Stimulated activated naive B cell treated with anti-CD40 and anti-IgM and Interleukin-4, amounts not matched to agents 10 μg/mL and 1 μg/mL and 100 μg/mL, for 72 hours (primary cell): ENCODE measurements around the gene TMEM247.
"Not testable (repeated sequence)": the region's sequence is repeated elsewhere in the genome, so short reads cannot be mapped to it uniquely, and the experiment has no call there.

Source experiments
- ATAC-seq, 2 donors: fragments of 150-1000 bp; cut with Tn5 transposase; replicated peaks; 2 replicates each; pipeline ENCODE4 v1.10.0; 2021; ENCODE audit warnings: moderate library complexity in 1 of 2
- DNase-seq: peaks from one replicate; pipeline ENCODE4 v3.0.0; 2021
- H3K27ac Mint-ChIP-seq: one replicate; pipeline ENCODE4 v1.8.0; 2022; ENCODE audit warnings: mild to moderate bottlenecking, mixed read lengths
- H3K27me3 Mint-ChIP-seq, 2 donors: one replicate each; pipeline ENCODE4 v1.8.0; 2022; ENCODE audit warnings: mixed read lengths in 2 of 2
- H3K36me3 Mint-ChIP-seq, 2 donors: one replicate each; pipeline ENCODE4 v1.8.0; 2022; ENCODE audit warnings: mixed read lengths in 2 of 2, mild to moderate bottlenecking in 1 of 2
- H3K4me1 Mint-ChIP-seq, 2 donors: one replicate each; pipeline ENCODE4 v1.8.0; 2022; ENCODE audit warnings: mixed read lengths in 2 of 2, mild to moderate bottlenecking in 1 of 2
- H3K4me3 Mint-ChIP-seq, 2 donors: one replicate each; pipeline ENCODE4 v1.8.0; 2022; ENCODE audit warnings: mild to moderate bottlenecking in 2 of 2, mixed read lengths in 2 of 2, moderate library complexity in 1 of 2
- H3K9me3 Mint-ChIP-seq, 2 donors: one replicate each; pipeline ENCODE4 v1.8.0; 2022; ENCODE audit warnings: mixed read lengths in 2 of 2, mild to moderate bottlenecking in 1 of 2

The TMEM247 gene

DNA sequence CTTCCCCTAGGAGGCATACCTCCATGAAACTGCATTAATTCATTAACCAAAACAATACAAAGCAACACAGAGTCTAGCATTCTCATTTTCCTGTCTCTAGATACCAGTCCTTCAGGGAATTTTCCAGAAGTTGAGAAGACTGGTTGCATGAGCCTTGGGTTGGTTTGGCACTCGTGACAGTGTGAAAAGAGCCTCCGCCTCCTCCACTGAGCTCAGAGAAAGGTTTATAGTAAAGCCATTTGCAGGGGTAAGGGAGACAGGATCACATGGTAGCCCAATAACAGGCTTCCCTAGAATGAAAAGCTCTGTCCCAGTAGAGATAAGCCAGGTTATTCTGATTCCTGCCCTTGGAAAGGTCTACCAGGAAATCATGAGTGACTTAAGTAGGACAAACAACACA, 9.7 kb upstream of the TMEM247 start:
- H3K9me3 Mint-ChIP-seq = peaks cover 0 to 1% of the 10 kb centered on the region in 2 donors
- peaks cover 6 to 15% of the 10 kb centered on the region in 2 donors for H3K4me1 Mint-ChIP-seq
- H3K4me3 Mint-ChIP-seq = no peak overlapping the region
- ATAC-seq (no peak), DNase-seq (no peak)
- no peak overlapping the region for H3K27ac Mint-ChIP-seq
- no peaks in the 10 kb centered on the region for H3K27me3 Mint-ChIP-seq
- H3K36me3 Mint-ChIP-seq = no peaks in the 10 kb centered on the region

DNA sequence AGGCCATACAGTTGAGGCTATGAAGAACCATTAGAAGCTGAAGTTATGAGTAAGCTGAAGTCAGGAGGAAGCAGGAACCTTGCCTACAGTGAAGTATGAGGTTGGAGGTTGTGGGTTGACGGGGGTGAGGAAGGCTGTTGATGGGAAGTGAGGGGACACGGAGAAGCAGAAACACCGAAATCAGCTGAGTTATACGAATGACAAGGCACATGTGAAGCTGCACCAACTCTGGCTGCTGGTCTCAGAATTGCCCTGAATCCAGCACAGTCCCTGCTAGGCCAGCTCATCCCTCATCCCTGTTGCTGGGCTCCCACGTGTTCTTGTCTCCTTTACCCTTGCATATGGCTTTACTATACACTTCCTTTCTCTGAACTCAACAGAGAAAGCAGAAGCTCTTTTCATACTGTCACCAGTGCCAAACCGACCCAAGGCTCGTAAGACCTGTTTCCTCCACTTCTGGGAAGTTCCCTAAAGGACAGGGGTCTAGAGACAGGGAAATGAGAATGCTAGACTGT, 9.2 kb upstream of the TMEM247 start:
- H3K9me3 Mint-ChIP-seq = peaks cover 0 to 1% of the 10 kb centered on the region in 2 donors
- H3K4me1 Mint-ChIP-seq = peaks cover 6 to 14% of the 10 kb centered on the region in 2 donors
- no peaks in the 10 kb centered on the region for H3K36me3 Mint-ChIP-seq
- no peak overlapping the region for H3K27ac Mint-ChIP-seq
- ATAC-seq = peak; percentile 64 to 81
- no peak for DNase-seq
- H3K4me3 Mint-ChIP-seq = no peak overlapping the region
- H3K27me3 Mint-ChIP-seq = no peaks in the 10 kb centered on the region

DNA sequence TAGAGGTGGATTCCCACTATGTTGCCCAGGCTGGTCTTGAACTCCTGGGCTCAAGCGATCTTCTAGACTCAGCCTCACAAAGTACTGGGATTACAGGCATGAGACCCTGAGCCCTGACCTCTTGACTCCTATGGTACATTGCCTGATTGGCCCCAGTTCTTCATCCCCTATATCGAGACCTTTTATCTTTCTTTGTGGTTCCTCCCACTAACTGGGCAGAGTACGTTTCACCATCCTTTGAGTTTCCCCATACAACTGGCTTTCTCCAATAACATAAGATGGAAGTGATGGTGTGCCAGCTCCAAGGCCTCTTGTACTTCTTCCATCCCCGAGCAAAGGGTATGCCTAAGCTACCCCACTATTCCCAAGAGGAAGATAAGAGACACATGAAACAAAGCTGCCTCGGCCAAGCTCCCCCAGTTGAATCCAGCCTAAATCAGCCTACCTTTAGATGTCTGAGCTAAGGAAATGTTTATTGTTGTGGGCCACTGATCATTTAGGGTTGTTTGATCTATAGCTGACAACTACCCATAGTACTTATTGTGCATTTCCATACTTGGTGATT, 8.3 kb upstream of the TMEM247 start:
- no peaks in the 10 kb centered on the region for H3K27me3 Mint-ChIP-seq
- DNase-seq (no peak), ATAC-seq (no peak)
- no peak overlapping the region for H3K27ac Mint-ChIP-seq
- no peak overlapping the region for H3K4me3 Mint-ChIP-seq
- H3K4me1 Mint-ChIP-seq = peaks cover 6 to 14% of the 10 kb centered on the region in 2 donors
- H3K36me3 Mint-ChIP-seq = no peaks in the 10 kb centered on the region
- peaks cover 0 to 1% of the 10 kb centered on the region in 2 donors for H3K9me3 Mint-ChIP-seq

DNA sequence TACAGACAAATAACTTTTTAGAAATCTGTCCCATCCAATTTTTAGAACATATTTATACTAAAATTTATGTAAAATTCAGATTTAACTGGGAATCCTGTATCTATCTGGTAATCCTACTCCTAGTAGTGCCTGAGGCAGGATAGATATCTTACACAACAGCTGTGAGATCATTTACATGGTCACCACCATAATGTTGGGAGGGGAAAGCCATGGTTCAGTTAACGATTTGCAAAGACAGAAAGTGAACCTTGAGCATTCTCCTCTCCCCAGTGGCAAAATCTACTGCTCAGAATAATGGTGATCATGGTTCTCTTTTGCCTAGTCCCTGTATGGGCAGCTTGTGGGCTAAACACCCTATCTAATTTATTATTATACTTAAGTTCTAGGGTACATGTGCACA, 7.7 kb upstream of the TMEM247 start:
- Mint-ChIP-seq H3K4me3 (no peak overlapping the region), H3K27ac (no peak overlapping the region), H3K36me3 (no peaks in the 10 kb centered on the region), H3K9me3 (peaks cover 0 to 1% of the 10 kb centered on the region in 2 donors), H3K27me3 (no peaks in the 10 kb centered on the region), H3K4me1 (peaks cover 6 to 14% of the 10 kb centered on the region in 2 donors)
- ATAC-seq = no peak
- no peak for DNase-seq

DNA sequence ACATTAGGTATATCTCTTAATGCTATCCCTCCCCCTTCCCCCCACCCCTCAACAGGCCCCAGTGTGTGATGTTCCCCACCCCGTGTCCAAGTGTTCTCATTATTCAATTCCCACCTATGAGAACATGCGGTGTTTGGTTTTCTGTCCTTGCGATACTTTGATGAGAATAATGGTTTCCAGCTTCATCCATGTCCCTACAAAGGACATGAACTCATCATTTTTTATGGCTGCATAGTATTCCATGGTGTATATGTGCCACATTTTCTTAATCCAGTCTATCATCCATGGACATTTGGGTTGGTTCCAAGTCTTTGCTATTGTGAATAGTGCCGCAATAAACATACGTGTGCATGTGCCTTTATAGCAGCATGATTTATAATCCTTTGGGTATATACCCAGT, 7.2 kb upstream of the TMEM247 start:
- not testable (repeated sequence) for H3K36me3 Mint-ChIP-seq, H3K27ac Mint-ChIP-seq, ATAC-seq, DNase-seq, H3K4me3 Mint-ChIP-seq, H3K27me3 Mint-ChIP-seq, H3K9me3 Mint-ChIP-seq
- H3K4me1 Mint-ChIP-seq = peaks cover 6 to 14% of the 10 kb centered on the region in 2 donors

DNA sequence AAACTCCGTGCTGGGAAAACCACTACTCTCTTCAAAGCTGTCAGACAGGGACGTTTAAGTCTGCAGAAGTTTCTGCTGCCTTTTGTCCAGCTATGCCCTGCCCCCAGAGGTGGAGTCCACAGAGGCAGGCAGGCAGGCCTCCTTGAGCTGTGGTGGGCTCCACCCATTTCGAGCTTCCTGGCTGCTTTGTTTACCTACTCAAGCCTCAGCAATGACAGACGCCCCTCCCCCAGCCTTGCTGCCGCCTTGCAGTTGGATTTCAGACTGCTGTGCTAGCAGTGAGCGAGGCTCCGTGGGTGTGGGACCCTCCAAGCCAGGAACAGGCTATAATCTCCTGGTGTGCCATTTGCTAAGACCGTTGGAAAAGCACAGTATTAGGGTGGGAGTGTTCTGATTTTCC, 1.9 kb upstream of the TMEM247 start:
- not testable (repeated sequence) for H3K4me1 Mint-ChIP-seq, DNase-seq, H3K9me3 Mint-ChIP-seq, H3K4me3 Mint-ChIP-seq, ATAC-seq, H3K36me3 Mint-ChIP-seq
- H3K27ac Mint-ChIP-seq = peak overlapping the region; percentile 37
- peaks cover 0 to 13% of the 10 kb centered on the region in 2 donors for H3K27me3 Mint-ChIP-seq

DNA sequence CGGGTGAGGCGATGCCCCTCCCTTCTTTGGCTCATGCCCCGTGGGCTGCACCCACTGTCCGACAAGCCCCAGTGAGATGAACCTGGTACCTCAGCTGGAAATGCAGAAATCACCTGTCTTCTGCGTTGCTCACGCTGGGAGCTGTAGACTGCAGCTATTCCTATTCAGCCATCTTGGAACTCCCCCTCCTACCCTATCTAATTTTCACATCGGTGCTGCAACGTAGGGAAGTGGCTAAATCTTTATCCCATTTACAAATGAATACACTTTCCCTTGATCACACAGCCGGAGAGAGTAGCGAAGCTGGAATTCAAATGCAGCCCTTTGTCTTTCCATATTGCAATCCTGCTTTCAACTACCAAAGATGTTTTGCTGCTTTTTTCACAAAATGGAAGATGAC, 1.4 kb upstream of the TMEM247 start:
- H3K4me1 Mint-ChIP-seq = peaks cover 4 to 7% of the 10 kb centered on the region in 2 donors
- H3K27ac Mint-ChIP-seq = no peak overlapping the region
- no peak for ATAC-seq
- no peaks in the 10 kb centered on the region for H3K36me3 Mint-ChIP-seq
- peaks cover 0 to 13% of the 10 kb centered on the region in 2 donors for H3K27me3 Mint-ChIP-seq
- no peaks in the 10 kb centered on the region for H3K9me3 Mint-ChIP-seq
- no peak for DNase-seq
- no peak overlapping the region for H3K4me3 Mint-ChIP-seq

DNA sequence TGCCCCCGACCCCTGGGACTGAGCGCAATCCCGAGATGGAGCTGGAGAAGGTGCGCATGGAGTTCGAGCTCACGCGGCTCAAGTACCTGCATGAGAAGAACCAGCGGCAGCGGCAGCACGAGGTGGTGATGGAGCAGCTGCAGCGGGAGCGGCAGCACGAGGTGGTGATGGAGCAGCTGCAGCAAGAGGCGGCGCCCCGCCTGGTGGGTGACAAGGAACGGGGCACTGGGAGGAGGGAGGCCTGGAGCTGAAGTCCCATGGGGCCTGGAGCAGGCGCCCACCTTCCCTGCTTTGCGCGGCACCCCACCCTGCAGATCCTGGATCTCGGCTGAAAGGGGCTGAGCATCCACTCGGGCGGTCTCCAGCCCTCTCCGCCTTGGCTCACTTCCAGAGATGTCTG, 1.2 kb downstream of the TMEM247 start:
- ATAC-seq = no peak
- Mint-ChIP-seq H3K9me3 (no peaks in the 10 kb centered on the region), H3K27me3 (peaks cover 10 to 21% of the 10 kb centered on the region in 2 donors), H3K27ac (peak overlapping the region; percentile 75), H3K36me3 (no peaks in the 10 kb centered on the region), H3K4me3 (no peak overlapping the region), H3K4me1 (peaks cover 4 to 7% of the 10 kb centered on the region in 2 donors)
- DNase-seq = no peak

DNA sequence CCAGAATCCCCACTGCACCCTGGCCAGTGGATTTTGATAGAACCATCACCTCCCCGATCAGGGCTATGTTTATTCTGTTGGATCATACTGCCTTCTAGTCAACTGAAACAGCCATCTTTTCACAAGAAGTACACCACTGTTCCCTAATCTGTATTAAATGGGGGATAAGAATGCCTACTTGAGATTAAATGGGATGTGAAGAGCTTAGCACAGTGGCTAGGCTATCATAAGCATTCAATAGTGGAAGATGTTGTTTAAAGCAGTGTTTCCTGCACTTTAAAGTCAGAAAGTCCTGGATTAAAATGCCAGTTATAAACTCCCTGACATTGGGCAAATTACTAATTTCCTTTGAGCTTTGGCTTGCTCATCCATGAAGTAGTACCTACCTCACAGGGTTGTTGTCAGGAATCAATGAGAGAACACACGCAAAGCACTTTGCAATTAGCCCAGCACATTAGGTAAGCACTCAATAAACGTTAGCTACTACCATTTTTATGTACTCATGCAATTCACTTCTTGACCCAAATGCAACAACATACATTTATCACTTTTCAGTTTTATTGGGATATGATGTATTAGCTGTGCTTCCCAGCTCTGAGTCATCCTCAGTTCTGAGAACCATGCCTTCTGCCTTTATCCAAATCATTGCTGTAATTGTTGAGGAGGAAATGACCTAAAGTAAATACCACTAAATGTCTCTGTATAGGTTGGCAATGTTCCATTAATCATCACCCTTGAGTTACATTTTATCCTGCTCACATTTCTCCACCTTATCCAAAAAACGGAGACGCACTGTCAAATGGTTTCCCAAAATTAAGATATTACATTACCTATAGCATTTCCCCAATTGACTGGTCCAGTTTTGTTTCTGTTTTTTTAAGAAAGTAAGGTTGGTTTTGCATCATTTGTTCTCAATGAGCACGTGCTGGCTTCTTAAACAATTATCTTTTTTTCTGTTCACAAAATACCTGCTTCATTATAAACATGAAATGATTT, 2.1 kb downstream of the TMEM247 start:
- Mint-ChIP-seq H3K36me3 (no peaks in the 10 kb centered on the region), H3K4me1 (peaks cover 4 to 7% of the 10 kb centered on the region in 2 donors), H3K9me3 (no peaks in the 10 kb centered on the region), H3K27ac (no peak overlapping the region), H3K27me3 (peaks cover 11 to 21% of the 10 kb centered on the region in 2 donors), H3K4me3 (no peak overlapping the region)
- DNase-seq (no peak), ATAC-seq (no peak)

DNA sequence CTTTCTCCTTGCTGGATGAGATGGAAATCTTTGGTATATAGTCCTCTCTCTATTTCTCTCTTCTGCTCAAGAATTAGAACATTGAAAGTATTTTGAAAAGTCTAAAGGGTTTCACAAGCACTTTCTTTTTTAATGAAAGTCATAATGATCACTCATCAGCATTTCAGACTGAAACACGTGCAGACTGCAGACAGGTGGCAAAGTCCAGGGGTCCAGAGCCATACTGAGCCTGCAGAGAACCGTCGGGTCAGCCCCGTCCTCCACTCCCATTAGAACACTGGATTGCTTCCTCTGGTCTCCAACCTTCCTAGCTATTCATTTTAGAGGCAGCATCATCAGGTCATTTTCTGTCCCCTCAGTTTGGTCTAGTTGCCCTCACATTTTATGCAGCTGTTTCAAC, 3.1 kb downstream of the TMEM247 start:
- DNase-seq (no peak), ATAC-seq (no peak)
- Mint-ChIP-seq H3K9me3 (no peaks in the 10 kb centered on the region), H3K4me1 (peaks cover 4 to 7% of the 10 kb centered on the region in 2 donors), H3K4me3 (no peak overlapping the region), H3K27me3 (peaks cover 11 to 21% of the 10 kb centered on the region in 2 donors), H3K36me3 (no peaks in the 10 kb centered on the region), H3K27ac (no peak overlapping the region)

DNA sequence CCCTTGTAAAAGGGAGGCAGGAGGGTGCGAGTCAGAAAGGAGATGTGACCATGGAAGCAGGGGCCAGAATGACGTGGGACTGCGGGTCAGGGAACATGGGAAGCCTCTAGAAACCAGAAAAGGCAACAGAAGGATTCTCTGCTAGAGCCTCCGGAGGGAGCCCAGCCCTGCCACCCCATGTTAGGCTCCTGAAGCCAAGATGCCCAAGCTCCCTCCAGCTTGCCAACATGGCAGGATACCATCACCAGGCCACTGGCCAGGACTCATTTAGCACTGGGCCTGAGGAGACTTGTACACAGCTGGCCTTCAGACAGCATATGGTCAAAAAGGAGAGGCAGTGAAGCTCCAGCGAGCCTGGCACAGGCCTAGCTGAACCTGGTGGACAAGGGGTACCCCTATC, 5.6 kb downstream of the TMEM247 start:
- Mint-ChIP-seq H3K9me3 (no peaks in the 10 kb centered on the region), H3K27me3 (peaks cover 11 to 13% of the 10 kb centered on the region in 2 donors), H3K4me3 (no peak overlapping the region), H3K36me3 (no peaks in the 10 kb centered on the region), H3K27ac (no peak overlapping the region), H3K4me1 (peaks cover 5 to 18% of the 10 kb centered on the region in 2 donors)
- ATAC-seq (no peak), DNase-seq (no peak)

DNA sequence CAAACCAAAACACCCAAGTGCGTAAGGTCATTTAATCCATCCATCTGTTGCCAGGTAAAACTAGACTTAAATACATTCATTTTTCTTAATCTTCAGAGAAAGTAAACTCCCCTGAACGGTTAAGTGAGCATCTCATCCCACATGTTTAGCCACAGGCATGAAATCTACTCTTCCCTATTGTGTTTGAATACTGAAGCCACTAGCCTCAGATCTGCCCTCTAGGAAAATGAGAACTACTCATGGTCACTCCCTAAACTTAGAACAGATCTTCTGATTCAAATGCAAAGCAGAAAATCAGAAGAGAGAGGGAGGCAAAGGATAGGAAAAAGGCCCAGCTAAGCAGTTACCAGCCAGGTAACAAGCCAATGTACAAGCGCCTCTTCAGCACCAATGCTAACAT, 7.1 kb downstream of the TMEM247 start:
- ATAC-seq (no peak), DNase-seq (no peak)
- Mint-ChIP-seq H3K36me3 (no peaks in the 10 kb centered on the region), H3K27ac (no peak overlapping the region), H3K27me3 (peaks cover 8 to 11% of the 10 kb centered on the region in 2 donors), H3K4me3 (no peak overlapping the region), H3K4me1 (peaks cover 16 to 29% of the 10 kb centered on the region in 2 donors), H3K9me3 (no peaks in the 10 kb centered on the region)

DNA sequence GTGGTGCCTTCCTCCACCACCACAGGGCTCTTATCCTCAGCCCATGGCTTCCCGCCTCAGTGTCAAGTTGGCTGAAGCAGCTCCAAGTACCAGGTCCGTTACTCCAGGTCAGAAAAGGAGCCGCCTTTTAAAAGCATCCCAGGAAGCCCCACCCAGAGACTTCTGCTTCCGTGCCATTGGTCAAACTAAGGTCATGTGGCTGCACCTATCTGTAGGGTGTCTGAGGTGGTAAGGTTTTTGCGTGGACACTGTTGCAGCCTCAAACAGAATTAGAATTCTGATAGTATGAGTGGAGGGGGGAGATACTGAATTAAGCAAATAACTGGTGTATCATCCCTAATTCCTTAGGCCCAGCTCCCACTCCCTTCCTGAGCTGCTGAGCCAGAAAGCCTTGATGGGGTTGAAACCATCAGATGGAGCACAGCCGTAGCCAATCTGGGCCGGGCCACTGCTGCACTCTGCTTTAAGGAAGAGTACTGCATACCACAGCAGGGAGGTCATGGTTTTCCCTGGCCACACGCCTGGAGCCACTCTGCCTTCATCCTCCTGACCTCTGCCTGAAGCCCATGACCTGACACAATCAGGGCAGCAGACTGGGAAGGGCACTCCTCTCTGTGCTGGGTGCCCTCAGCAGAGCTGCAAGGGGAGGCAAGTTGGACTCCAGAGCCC, 8.4 kb downstream of the TMEM247 start:
- H3K36me3 Mint-ChIP-seq = no peaks in the 10 kb centered on the region
- ATAC-seq (no peak), DNase-seq (no peak)
- H3K27me3 Mint-ChIP-seq = peaks cover 8 to 11% of the 10 kb centered on the region in 2 donors
- H3K4me1 Mint-ChIP-seq = peaks cover 14 to 22% of the 10 kb centered on the region in 2 donors
- no peak overlapping the region for H3K4me3 Mint-ChIP-seq
- H3K27ac Mint-ChIP-seq = no peak overlapping the region
- no peaks in the 10 kb centered on the region for H3K9me3 Mint-ChIP-seq

DNA sequence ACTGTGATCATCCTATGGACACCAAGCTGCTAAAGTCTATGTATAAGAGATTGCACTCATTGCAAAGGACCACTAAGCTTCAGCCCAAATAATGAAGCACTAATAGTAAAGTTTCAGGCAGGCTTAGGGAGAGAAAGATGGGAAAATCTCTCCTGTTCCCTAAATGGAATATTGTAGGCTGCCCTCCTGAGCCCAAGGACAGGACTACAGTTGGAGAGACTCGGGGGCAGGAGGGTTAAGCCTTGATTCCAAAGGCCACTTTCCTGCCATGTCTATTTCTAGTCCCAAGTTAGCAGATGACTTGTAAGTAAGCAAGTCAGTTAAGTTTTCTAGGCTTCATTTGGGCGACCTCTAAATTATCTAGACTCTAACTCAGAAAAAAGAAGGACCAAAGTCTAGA, 9.0 kb downstream of the TMEM247 start:
- Mint-ChIP-seq H3K27ac (no peak overlapping the region), H3K36me3 (no peaks in the 10 kb centered on the region), H3K4me3 (no peak overlapping the region), H3K4me1 (peaks cover 17 to 28% of the 10 kb centered on the region in 2 donors), H3K27me3 (peaks cover 8 to 11% of the 10 kb centered on the region in 2 donors), H3K9me3 (no peaks in the 10 kb centered on the region)
- ATAC-seq (no peak), DNase-seq (no peak)
